GM23248 (cell line): ENCODE data around the gene THRSP.

Source experiments
- EZH2 ChIP-seq: fragments of 200-600 bp; sonication (generic); IDR thresholded peaks from 2 replicates; pipeline ENCODE4 v1.6.1; 2018; ENCODE audit warnings: antibody characterized with exemption, mild to moderate bottlenecking; ENCODE audit not compliant: insufficient read depth, poor library complexity, severe bottlenecking
- EZH2phosphoT487 ChIP-seq: fragments of 200-600 bp; sonication (generic); IDR thresholded peaks from 2 replicates; pipeline ENCODE4 v1.6.1; 2018; ENCODE audit warnings: antibody characterized with exemption, moderate library complexity, mild to moderate bottlenecking, low read depth; ENCODE audit not compliant: insufficient read depth

- no peak for TF ChIP-seq EZH2
- no peak for TF ChIP-seq EZH2phosphoT487
Observed at GRCh38 chr11:78040691-78041379, 22.8 kb upstream of the THRSP start.
